Ishikawa (cell line): ENCODE results near the gene LRRC4.

Source experiments
- CEBPB ChIP-seq: IDR thresholded peaks from 2 replicates; pipeline ENCODE4 v1.6.1; 2012
- CREB1 ChIP-seq: IDR thresholded peaks from 2 replicates; pipeline ENCODE4 v1.6.1; 2012; ENCODE audit warnings: low read depth
- EGR1 ChIP-seq: IDR thresholded peaks from 2 replicates; pipeline ENCODE4 v1.6.1; 2012
- EP300 ChIP-seq: IDR thresholded peaks from 2 replicates; pipeline ENCODE4 v1.6.1; 2012; ENCODE audit warnings: borderline replicate concordance
- FOXM1 ChIP-seq: IDR thresholded peaks from 2 replicates; pipeline ENCODE4 v1.6.1; 2012; ENCODE audit warnings: low read depth, borderline replicate concordance
- MAX ChIP-seq: IDR thresholded peaks from 2 replicates; pipeline ENCODE4 v1.6.1; 2012
- NFIC ChIP-seq: IDR thresholded peaks from 2 replicates; pipeline ENCODE4 v1.6.1; 2012
- RAD21 ChIP-seq: IDR thresholded peaks from 2 replicates; pipeline ENCODE4 v1.6.1; 2012; ENCODE audit warnings: low read depth
- REST ChIP-seq: IDR thresholded peaks from 2 replicates; pipeline ENCODE4 v1.6.1; 2012; ENCODE audit warnings: low read depth, mild to moderate bottlenecking
- TAF1 ChIP-seq: IDR thresholded peaks from 2 replicates; pipeline ENCODE4 v1.6.1; 2012; ENCODE audit warnings: low read depth, mild to moderate bottlenecking
- TCF12 ChIP-seq: IDR thresholded peaks from 2 replicates; pipeline ENCODE4 v1.6.1; 2012; ENCODE audit warnings: low read depth
- TEAD4 ChIP-seq: IDR thresholded peaks from 2 replicates; pipeline ENCODE4 v1.6.1; 2012
- USF1 ChIP-seq: IDR thresholded peaks from 2 replicates; pipeline ENCODE4 v1.6.1; 2012
- YY1 ChIP-seq: IDR thresholded peaks from 2 replicates; pipeline ENCODE4 v1.6.1; 2012; ENCODE audit warnings: low read depth
- ZBTB7A ChIP-seq: IDR thresholded peaks from 2 replicates; pipeline ENCODE4 v1.6.1; 2012; ENCODE audit warnings: low read depth

Gene LRRC4

GRCh38 chr7:128003787-128004186 is 27.4 kb downstream of the LRRC4 start:
- TF ChIP-seq MAX (no peak), TEAD4 (no peak)

- TF ChIP-seq EGR1: no peak
- TF ChIP-seq CEBPB: no peak
- TF ChIP-seq ZBTB7A: no peak
Observed at GRCh38 chr7:128003167-128003566, 28.1 kb downstream of the LRRC4 start.

- TF ChIP-seq CEBPB (no peak), NFIC (no peak), USF1 (no peak), EGR1 (no peak), REST (no peak), TAF1 (no peak), FOXM1 (no peak), YY1 (no peak), EP300 (no peak), ZBTB7A (no peak), TEAD4 (no peak), TCF12 (no peak), RAD21 (no peak), CREB1 (no peak)
Observed at GRCh38 chr7:128000854-128001265, 30.4 kb downstream of the LRRC4 start.

- TF ChIP-seq TEAD4: no peak
- no peak for TF ChIP-seq ZBTB7A
- no peak for TF ChIP-seq EP300
- TF ChIP-seq CREB1: no peak
- TF ChIP-seq EGR1: no peak
- TF ChIP-seq REST: no peak
- TF ChIP-seq FOXM1: no peak
- no peak for TF ChIP-seq NFIC
Observed at GRCh38 chr7:128000048-128000447, 31.2 kb downstream of the LRRC4 start.

- TF ChIP-seq CREB1: no peak
- TF ChIP-seq EP300: no peak
- no peak for TF ChIP-seq CEBPB
- no peak for TF ChIP-seq USF1
- TF ChIP-seq TEAD4: no peak
- TF ChIP-seq FOXM1: no peak
- TF ChIP-seq TAF1: no peak
- no peak for TF ChIP-seq EGR1
- TF ChIP-seq RAD21: no peak
- no peak for TF ChIP-seq NFIC
- no peak for TF ChIP-seq TCF12
- TF ChIP-seq YY1: no peak
- TF ChIP-seq MAX: no peak
- no peak for TF ChIP-seq ZBTB7A
- no peak for TF ChIP-seq REST
Observed at GRCh38 chr7:127998671-127999070, 32.6 kb downstream of the LRRC4 start.
